Measurements from ENCODE around the gene NEK7. TPM values are rescaled to one million over a fixed set of nuclear protein-coding genes. Genes with fewer than 3 reads are reported as not detected.

The NEK7 gene
- total and polyA plus RNA-seq, 2 donors (not counting 1 experiment from before 2014, with no cell fraction given): 8.1 to 75.4 TPM

- Histone ChIP-seq H2AFZ (ENCODE audit: insufficient read depth, low read depth, low read length, poor library complexity, severe bottlenecking) (no peak overlapping the region), H3K9ac (ENCODE audit: low read length) (no peak overlapping the region), H3K27ac (ENCODE audit: low read length in 2 of 2) (no peak overlapping the region), H3K79me2 (ENCODE audit: control insufficient read depth, insufficient read depth, low read length) (peaks cover 99% of the 10 kb centered on the region), H3K36me3 (replicated peaks in 1 of 2; ENCODE audit: control extremely low read depth in 1 of 2, control insufficient read depth in 1 of 2, extremely low read depth in 1 of 2, insufficient read depth in 2 of 2, low read length in 1 of 2) (peaks cover 0 to 5% of the 10 kb centered on the region in 2 experiments), H3K4me3 (ENCODE audit: control extremely low read depth in 1 of 5, extremely low read depth in 1 of 5, insufficient read depth in 1 of 5, low read depth in 2 of 5, low read length in 4 of 5) (no peak overlapping the region), H4K20me1 (ENCODE audit: control insufficient read depth, insufficient read depth, low read length, poor library complexity, severe bottlenecking) (peaks cover 28% of the 10 kb centered on the region), H3K4me2 (replicated peaks; ENCODE audit: low read depth, low read length, poor library complexity, severe bottlenecking) (no peak overlapping the region), H3K27me3 (replicated peaks in 1 of 4; ENCODE audit: control extremely low read depth in 1 of 4, control insufficient read depth in 3 of 4, insufficient read depth in 4 of 4, low read length in 3 of 4) (no peaks in the 10 kb centered on the region), H3K9me3 (ENCODE audit: control extremely low read depth in 1 of 3, control insufficient read depth in 2 of 3, insufficient read depth in 1 of 3, low read length in 2 of 3) (peaks cover 0 to 3% (median 0%) of the 10 kb centered on the region in 3 donors), H3K4me1 (ENCODE audit: control insufficient read depth in 2 of 2, insufficient read depth in 2 of 2, low read length in 2 of 2) (peaks cover 14 to 19% of the 10 kb centered on the region in 2 donors)
- no peak for ATAC-seq (ENCODE audit: low read depth)
- WGBS (ENCODE audit: insufficient coverage): no CpG with 5 or more reads among the region's 4 CpGs
- no peak for DNase-seq
- intact Hi-C loops (cut with micrococcal nuclease): loop anchor here (2.0 kb wide), 1 partner anchor 14 kb away; no protein-coding TSS in a partner anchor
- CTCF ChIA-PET: no interaction called here
- Mint-ChIP-seq H3K4me3 (no peak overlapping the region), H3K9me3 (ENCODE audit: insufficient read depth) (no peaks in the 10 kb centered on the region), H3K27me3 (no peaks in the 10 kb centered on the region), H3K4me1 (peaks cover 66% of the 10 kb centered on the region), H3K27ac (no peak overlapping the region)
- POLR2A ChIA-PET: no interaction called here
- TF ChIP-seq CTCF (IDR thresholded peaks at IDR 0.05) (no peak), EZH2 (IDR thresholded peaks at IDR 0.05; ENCODE audit: borderline replicate concordance, insufficient read depth, low read depth, low read length, poor library complexity, severe bottlenecking) (no peak)
Observed at GRCh38 chr1:198184516-198184915, 27.7 kb downstream of the NEK7 start.

DNA sequence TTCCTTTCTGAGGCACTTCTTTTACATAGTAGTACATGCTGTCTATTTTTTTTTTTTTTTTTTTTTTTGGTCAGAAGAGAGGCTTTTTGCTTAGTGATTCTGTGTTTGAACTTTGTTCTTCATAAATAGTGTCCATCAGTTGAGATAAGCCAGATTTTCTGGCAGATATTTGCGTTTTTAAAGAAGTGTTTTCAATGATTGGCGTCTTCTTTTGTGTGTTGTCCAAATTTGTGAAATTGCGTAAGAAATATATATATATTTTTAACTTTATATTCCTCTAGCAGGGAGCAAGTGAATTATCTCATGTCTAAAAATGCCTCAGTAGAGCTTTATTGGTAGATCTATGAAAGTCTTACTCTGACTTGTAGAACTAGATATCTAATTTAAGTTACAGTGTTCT is 28.3 kb downstream of the NEK7 start:
- H3K79me2 ChIP-seq (ENCODE audit: control insufficient read depth, insufficient read depth, low read length): peaks cover 96% of the 10 kb centered on the region
- no CpG with 5 or more reads among the region's 3 CpGs for WGBS (ENCODE audit: insufficient coverage)

More for the DNA sequence above, 28.3 kb downstream of the NEK7 start:
- no peak overlapping the region for H3K4me3 Mint-ChIP-seq
- Histone ChIP-seq H3K27me3 (replicated peaks in 1 of 4; ENCODE audit: control extremely low read depth in 1 of 4, control insufficient read depth in 3 of 4, insufficient read depth in 4 of 4, low read length in 3 of 4) (no peaks in the 10 kb centered on the region), H3K9me3 (ENCODE audit: control extremely low read depth in 1 of 3, control insufficient read depth in 2 of 3, insufficient read depth in 1 of 3, low read length in 2 of 3) (peaks cover 0 to 3% (median 0%) of the 10 kb centered on the region in 3 donors), H4K20me1 (ENCODE audit: control insufficient read depth, insufficient read depth, low read length, poor library complexity, severe bottlenecking) (peaks cover 28% of the 10 kb centered on the region), H3K9ac (ENCODE audit: low read length) (no peak overlapping the region), H3K4me2 (replicated peaks; ENCODE audit: low read depth, low read length, poor library complexity, severe bottlenecking) (no peak overlapping the region), H3K27ac (ENCODE audit: low read length in 2 of 2) (no peak overlapping the region), H3K4me1 (ENCODE audit: control insufficient read depth in 2 of 2, insufficient read depth in 2 of 2, low read length in 2 of 2) (peaks cover 12 to 16% of the 10 kb centered on the region in 2 donors), H3K36me3 (replicated peaks in 1 of 2; ENCODE audit: control extremely low read depth in 1 of 2, control insufficient read depth in 1 of 2, extremely low read depth in 1 of 2, insufficient read depth in 2 of 2, low read length in 1 of 2) (peaks cover 0 to 5% of the 10 kb centered on the region in 2 experiments), H3K4me3 (ENCODE audit: control extremely low read depth in 1 of 5, extremely low read depth in 1 of 5, insufficient read depth in 1 of 5, low read depth in 2 of 5, low read length in 4 of 5) (no peak overlapping the region), H2AFZ (ENCODE audit: insufficient read depth, low read depth, low read length, poor library complexity, severe bottlenecking) (no peak overlapping the region)
- intact Hi-C loops (cut with micrococcal nuclease): loop anchor here (2.0 to 5.0 kb wide), 2 partner anchors 14 to 52 kb away; no protein-coding TSS in a partner anchor
- peaks cover 60% of the 10 kb centered on the region for H3K4me1 Mint-ChIP-seq
- DNase-seq (no peak), ATAC-seq (ENCODE audit: low read depth) (no peak)
- H3K9me3 Mint-ChIP-seq (ENCODE audit: insufficient read depth): no peaks in the 10 kb centered on the region
- H3K27ac Mint-ChIP-seq: no peak overlapping the region
- ChIA-PET POLR2A (no interaction called here), CTCF (no interaction called here)
- TF ChIP-seq EZH2 (IDR thresholded peaks at IDR 0.05; ENCODE audit: borderline replicate concordance, insufficient read depth, low read depth, low read length, poor library complexity, severe bottlenecking): no peak
- no peak for TF ChIP-seq CTCF (IDR thresholded peaks at IDR 0.05)
- no peaks in the 10 kb centered on the region for H3K27me3 Mint-ChIP-seq

All from B cell (primary cell).